HepG2 (cell line): ENCODE measurements around the gene CPE. TPM values are rescaled to one million over a fixed set of nuclear protein-coding genes. Genes with fewer than 3 reads are reported as not detected.

Experiments used
- ATAC-seq: fragments of 200-7000 bp; cut with Tn5 transposase; 3 replicates; pipeline ENCODE4 v1.9.1; 2020; ENCODE audit warnings: mild to moderate bottlenecking, moderate library complexity
- BruUV-seq: library from RNA; stranded (reverse); fragments of 400-500 nt; replicated peaks from 2 replicates; lab custom pipeline; 2021; lab: Mats Ljungman, UMichigan
- CTCF ChIA-PET: fragments of 300-600 bp; formaldehyde crosslinking; extraction: SDS; loops from one replicate; lab custom pipeline; 2021; ENCODE audit warnings: low total read pairs, inconsistent platforms, low intra/inter-chr PET ratio; lab: Yijun Ruan, JAX
- POLR2A ChIA-PET: fragments of 350-600 bp; sonication (Branson Sonifier 250); formaldehyde crosslinking; loops from one replicate; lab custom pipeline; 2020; ENCODE audit warnings: antibody characterized with exemption, inconsistent platforms; lab: Yijun Ruan, JAX
- DNase-seq: peaks from one replicate; pipeline ENCODE4 v3.0.0-alpha.2; 2015; ENCODE audit warnings: low spot score
- FAIRE-seq: peaks from 3 replicates; lab custom pipeline; 2011; peaks lifted over from hg19 to GRCh38; lab: Jason Lieb, UNC
- H2AFZ ChIP-seq: one replicate; pipeline ENCODE4 v1.6.1; 2011; ENCODE audit warnings: low read length, inconsistent platforms
- H3K27ac ChIP-seq: fragments of 300-600 bp; 3 replicates; pipeline ENCODE4 v1.8.0; 2011; ENCODE audit warnings: mixed run types, mild to moderate bottlenecking, mixed read lengths, low read length, inconsistent platforms; ENCODE audit not compliant: insufficient read depth; ENCODE audit errors: extremely low read length
- H3K27me3 ChIP-seq, 2 experiments: fragments of 200-600 bp in 1 of 2; 2 replicates in 1 of 2; 3 replicates in 1 of 2; pipeline versions ENCODE4 v1.6.0 to v1.8.0; 2011; ENCODE audit warnings: low read length in 2 of 2, mild to moderate bottlenecking in 2 of 2, moderate library complexity in 2 of 2, inconsistent platforms in 1 of 2; ENCODE audit not compliant: insufficient read depth in 2 of 2, control insufficient read depth in 1 of 2
- H3K36me3 ChIP-seq, 2 experiments: fragments of 200-600 bp in 1 of 2; replicated peaks in 1 of 2; 2 replicates in 1 of 2; 3 replicates in 1 of 2; pipeline versions ENCODE4 v1.5.1 to v1.8.0; 2011; ENCODE audit warnings: low read length in 2 of 2, inconsistent platforms in 1 of 2; ENCODE audit not compliant: insufficient read depth in 2 of 2, control insufficient read depth in 1 of 2
- H3K4me1 ChIP-seq: 2 replicates; pipeline ENCODE4 v1.5.1; 2012; ENCODE audit warnings: low read length, inconsistent platforms; ENCODE audit not compliant: insufficient read depth
- H3K4me2 ChIP-seq: 2 replicates; pipeline ENCODE4 v1.6.0; 2011; ENCODE audit warnings: low read depth, low read length, inconsistent platforms
- H3K4me3 ChIP-seq, 3 experiments: fragments of 200-600 bp in 1 of 3; sonication (generic), shearing (Covaris generic) in 1 of 3; replicated peaks in 1 of 3; 2 replicates each; pipeline ENCODE4 v1.5.1; 2011 to 2016; ENCODE audit warnings: low read length in 3 of 3, inconsistent platforms in 2 of 3, low read depth in 2 of 3, mild to moderate bottlenecking in 2 of 3, control low read depth in 1 of 3, mixed read lengths in 1 of 3; ENCODE audit not compliant: insufficient read depth in 1 of 3
- H3K79me2 ChIP-seq: one replicate; pipeline ENCODE4 v1.6.1; 2011; ENCODE audit warnings: low read length, inconsistent platforms; ENCODE audit not compliant: insufficient read depth
- H3K9ac ChIP-seq: 2 replicates; pipeline ENCODE4 v1.6.0; 2011; ENCODE audit warnings: mild to moderate bottlenecking, low read depth, low read length, inconsistent platforms; ENCODE audit not compliant: insufficient read depth
- H3K9me3 ChIP-seq: 2 replicates; pipeline ENCODE4 v1.5.1; 2012; ENCODE audit warnings: mild to moderate bottlenecking, low read length
- H4K20me1 ChIP-seq: 2 replicates; pipeline ENCODE4 v1.6.0; 2011; ENCODE audit warnings: inconsistent platforms, mild to moderate bottlenecking, low read length, moderate library complexity; ENCODE audit not compliant: insufficient read depth
- ASH2L ChIP-seq: fragments of 300-600, 200-600 bp; sonication (generic); IDR thresholded peaks from 2 replicates; pipeline ENCODE4 v1.7.0; 2017; ENCODE audit warnings: low read depth, mild to moderate bottlenecking, moderate library complexity, mixed read lengths, low read length; ENCODE audit not compliant: insufficient read length
- HNRNPLL ChIP-seq: fragments of 200-400 bp; formaldehyde crosslinking; IDR thresholded peaks from 2 replicates; pipeline ENCODE4 v1.6.1; 2017; ENCODE audit warnings: mild to moderate bottlenecking, low read depth, low read length; ENCODE audit not compliant: poor library complexity, severe bottlenecking
- JDP2 ChIP-seq: sonication (generic); formaldehyde crosslinking; IDR thresholded peaks from 2 replicates; pipeline ENCODE4 v1.8.1; 2022; ENCODE audit warnings: missing genetic modification reagents, borderline replicate concordance
- NFRKB ChIP-seq: fragments of 450-650 bp; IDR thresholded peaks from 2 replicates; pipeline ENCODE4 v1.6.1; 2017
- POGZ ChIP-seq: sonication (generic); formaldehyde crosslinking; IDR thresholded peaks from 2 replicates; pipeline ENCODE4 v1.4.0; 2020; ENCODE audit warnings: mild to moderate bottlenecking, missing genetic modification reagents
- TEAD2 ChIP-seq: sonication (generic); formaldehyde crosslinking; IDR thresholded peaks from 2 replicates; pipeline ENCODE4 v1.9.0; 2021; ENCODE audit warnings: missing genetic modification reagents
- XRCC5 ChIP-seq: fragments of 200-400 bp; formaldehyde crosslinking; optimal IDR thresholded peaks from 2 replicates; pipeline ENCODE3; 2017; ENCODE audit warnings: mild to moderate bottlenecking, low read length
- ZNF329 ChIP-seq: sonication (generic); formaldehyde crosslinking; IDR thresholded peaks from 2 replicates; pipeline ENCODE4 v1.9.0; 2021; ENCODE audit warnings: low read depth, mild to moderate bottlenecking, missing genetic modification reagents
- ZNF773 ChIP-seq: sonication (generic); formaldehyde crosslinking; IDR thresholded peaks from 2 replicates; pipeline ENCODE4 v1.4.0; 2020; ENCODE audit warnings: missing genetic modification reagents, borderline replicate concordance
- ZNF792 ChIP-seq: IDR thresholded peaks from 2 replicates; pipeline ENCODE4 v1.6.1; 2016
- WGBS: methylation state at CpG from one replicate; pipeline ENCODE4 v1.1.6; 2017; ENCODE audit warnings: low lambda C conversion rate; 5-methylcytosine and 5-hydroxymethylcytosine counted together
- in situ Hi-C: cut with HindIII; loops from 2 replicates; pipeline ENCODE4 v1.10.0; 2017; ENCODE audit warnings: low pct_unique_long_range_greater_than_20kb; ENCODE audit not compliant: extremely low pct_ligation_motif_present
- intact Hi-C: fragments of 100-400 bp; cut with micrococcal nuclease; formaldehyde crosslinking; loops from one replicate; pipeline ENCODE4 v1.10.0; 2022; ENCODE audit not compliant: unreplicated experiment
- polyA plus RNA-seq, 8 experiments: library from polyadenylated mRNA; depleted of rRNA in 3 of 8; stranded (reverse) in 7 of 8; unstranded in 1 of 8; fragments of >200 nt; fragmentation: Illumina TruSeq in 4 of 8; extraction: Trizol in 4 of 8; gene quantifications; 2 replicates each; pipeline versions ENCODE4 v1.2.1 to v1.2.3, GENCODE V29; 2011 to 2016; ENCODE audit warnings: low read depth in 4 of 8, missing spikeins in 1 of 8, mixed read lengths in 1 of 8; ENCODE audit not compliant: insufficient read depth in 1 of 8
- total RNA-seq, 5 experiments: library from RNA; depleted of rRNA; stranded (reverse); fragments of >200 nt; fragmentation: Illumina TruSeq; extraction: Trizol; gene quantifications; 2 replicates each; pipeline ENCODE4 v1.2.3, GENCODE V29; 2016; ENCODE audit warnings: low read depth in 1 of 5
- TF ChIP-seq, protein P1 (sequence below): sonication (generic); formaldehyde crosslinking; IDR thresholded peaks from 2 replicates; pipeline ENCODE4 v1.4.0; 2020; ENCODE audit warnings: mild to moderate bottlenecking, missing genetic modification reagents
- TF ChIP-seq, protein P2 (sequence below): IDR thresholded peaks from 2 replicates; pipeline ENCODE4 v1.6.1; 2016; ENCODE audit warnings: low read depth, borderline replicate concordance
- TF ChIP-seq, protein P3 (sequence below): sonication (generic); formaldehyde crosslinking; IDR thresholded peaks from 2 replicates; pipeline ENCODE4 v1.4.0; 2020; ENCODE audit warnings: missing genetic modification reagents
- TF ChIP-seq, protein P4 (sequence below), 2 experiments: IDR thresholded peaks; 2 replicates each; pipeline ENCODE4 v1.6.1; 2011 to 2012; ENCODE audit warnings: low read length in 2 of 2, borderline replicate concordance in 1 of 2, low read depth in 1 of 2, mild to moderate bottlenecking in 1 of 2, moderate library complexity in 1 of 2
- TF ChIP-seq, protein P5 (sequence below): sonication (generic); formaldehyde crosslinking; IDR thresholded peaks from 2 replicates; pipeline ENCODE4 v1.9.0; 2021; ENCODE audit warnings: missing genetic modification reagents, mild to moderate bottlenecking, borderline replicate concordance

The CPE gene
- total and polyA plus RNA-seq, 2 of the 13 experiments (the other 11 are each of a cell fraction or from before 2014, with no cell fraction given): 268 to 852 TPM

DNA sequence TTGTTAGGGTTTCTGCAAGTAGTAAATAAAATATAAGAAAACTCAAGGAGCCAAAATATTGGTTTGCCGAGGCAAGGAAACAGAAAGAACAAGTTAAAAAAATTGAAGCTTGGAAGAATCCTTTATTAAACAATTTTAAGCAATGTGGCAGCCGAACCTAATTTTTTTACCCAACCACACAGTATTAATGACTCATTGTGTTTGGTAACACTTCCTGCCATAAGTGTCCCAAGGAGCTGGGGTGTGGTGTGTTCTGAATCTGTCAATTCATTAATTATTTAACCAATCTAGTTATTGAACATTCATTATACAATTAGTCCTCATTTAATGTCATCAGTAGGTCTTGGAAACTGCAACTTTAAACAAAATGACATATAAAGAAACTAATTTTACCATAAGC is 19.3 kb upstream of the CPE start (continued):
- TF ChIP-seq, protein P1, sequence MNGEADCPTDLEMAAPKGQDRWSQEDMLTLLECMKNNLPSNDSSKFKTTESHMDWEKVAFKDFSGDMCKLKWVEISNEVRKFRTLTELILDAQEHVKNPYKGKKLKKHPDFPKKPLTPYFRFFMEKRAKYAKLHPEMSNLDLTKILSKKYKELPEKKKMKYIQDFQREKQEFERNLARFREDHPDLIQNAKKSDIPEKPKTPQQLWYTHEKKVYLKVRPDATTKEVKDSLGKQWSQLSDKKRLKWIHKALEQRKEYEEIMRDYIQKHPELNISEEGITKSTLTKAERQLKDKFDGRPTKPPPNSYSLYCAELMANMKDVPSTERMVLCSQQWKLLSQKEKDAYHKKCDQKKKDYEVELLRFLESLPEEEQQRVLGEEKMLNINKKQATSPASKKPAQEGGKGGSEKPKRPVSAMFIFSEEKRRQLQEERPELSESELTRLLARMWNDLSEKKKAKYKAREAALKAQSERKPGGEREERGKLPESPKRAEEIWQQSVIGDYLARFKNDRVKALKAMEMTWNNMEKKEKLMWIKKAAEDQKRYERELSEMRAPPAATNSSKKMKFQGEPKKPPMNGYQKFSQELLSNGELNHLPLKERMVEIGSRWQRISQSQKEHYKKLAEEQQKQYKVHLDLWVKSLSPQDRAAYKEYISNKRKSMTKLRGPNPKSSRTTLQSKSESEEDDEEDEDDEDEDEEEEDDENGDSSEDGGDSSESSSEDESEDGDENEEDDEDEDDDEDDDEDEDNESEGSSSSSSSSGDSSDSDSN (CRISPR knock-in tag): no peak

DNA sequence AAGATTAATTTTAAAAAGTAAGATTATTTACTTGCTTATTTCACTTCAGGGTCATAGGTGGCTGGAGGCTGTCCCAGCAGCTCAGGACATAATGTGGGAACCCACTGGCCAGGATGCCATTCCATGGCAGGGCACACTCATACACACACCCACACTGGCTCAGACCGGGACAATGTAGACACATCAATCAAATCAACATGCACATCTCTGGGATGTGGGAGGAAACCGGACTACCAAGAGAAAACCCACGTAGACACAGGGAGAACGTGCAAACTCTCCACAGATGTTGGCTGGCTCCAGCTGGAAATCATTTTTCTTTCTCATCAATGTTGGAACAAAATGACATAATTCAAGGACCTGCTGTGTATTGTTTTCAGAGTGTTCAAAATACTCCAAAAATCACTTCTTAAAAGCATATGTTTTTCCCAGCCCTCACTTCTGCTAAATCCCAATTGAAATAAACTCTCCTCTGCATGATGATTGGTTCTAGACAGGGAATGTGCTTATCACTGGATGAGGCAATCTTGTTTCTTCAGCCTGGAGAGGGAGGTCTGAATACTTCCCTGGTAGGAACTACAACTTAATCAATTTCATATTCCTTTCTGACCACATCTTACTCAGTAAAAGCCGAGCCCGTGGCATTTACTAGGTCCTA is 18.6 kb upstream of the CPE start:
- Histone ChIP-seq H3K4me2 (no peak overlapping the region), H2AFZ (no peak overlapping the region), H3K36me3 (no peaks in the 10 kb centered on the region), H3K4me3 (no peak overlapping the region), H3K27me3 (no peaks in the 10 kb centered on the region), H3K27ac (no peak overlapping the region), H3K9ac (no peak overlapping the region), H3K4me1 (peaks cover 29% of the 10 kb centered on the region), H3K79me2 (no peaks in the 10 kb centered on the region), H4K20me1 (no peaks in the 10 kb centered on the region), H3K9me3 (no peaks in the 10 kb centered on the region)
- in situ Hi-C loops (no loop called here), intact Hi-C loops (no loop called here)
- ChIA-PET CTCF (no interaction called here), POLR2A (interaction anchor here (1.2 kb wide), 1 partner anchor 19 kb away, joined by 10 read pairs; the partner anchor contains the start of gene CPE)
- FAIRE-seq: no peak
- no peak for ATAC-seq
- no TSS peak for BruUV-seq
- no peak for DNase-seq
- WGBS: 90% methylated on average over 6 of the region's 6 CpGs
- TF ChIP-seq NFRKB: no peak
- no peak for TF ChIP-seq JDP2
- TF ChIP-seq, protein P2, sequence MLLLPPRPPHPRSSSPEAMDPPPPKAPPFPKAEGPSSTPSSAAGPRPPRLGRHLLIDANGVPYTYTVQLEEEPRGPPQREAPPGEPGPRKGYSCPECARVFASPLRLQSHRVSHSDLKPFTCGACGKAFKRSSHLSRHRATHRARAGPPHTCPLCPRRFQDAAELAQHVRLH (CRISPR knock-in tag): no peak
- no peak for TF ChIP-seq ZNF792
- TF ChIP-seq ZNF773 (CRISPR knock-in tag): no peak
- TF ChIP-seq, protein P3, sequence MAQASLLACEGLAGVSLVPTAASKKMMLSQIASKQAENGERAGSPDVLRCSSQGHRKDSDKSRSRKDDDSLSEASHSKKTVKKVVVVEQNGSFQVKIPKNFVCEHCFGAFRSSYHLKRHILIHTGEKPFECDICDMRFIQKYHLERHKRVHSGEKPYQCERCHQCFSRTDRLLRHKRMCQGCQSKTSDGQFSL: no peak
- no peak for TF ChIP-seq TEAD2 (CRISPR knock-in tag)
- TF ChIP-seq, protein P4, sequence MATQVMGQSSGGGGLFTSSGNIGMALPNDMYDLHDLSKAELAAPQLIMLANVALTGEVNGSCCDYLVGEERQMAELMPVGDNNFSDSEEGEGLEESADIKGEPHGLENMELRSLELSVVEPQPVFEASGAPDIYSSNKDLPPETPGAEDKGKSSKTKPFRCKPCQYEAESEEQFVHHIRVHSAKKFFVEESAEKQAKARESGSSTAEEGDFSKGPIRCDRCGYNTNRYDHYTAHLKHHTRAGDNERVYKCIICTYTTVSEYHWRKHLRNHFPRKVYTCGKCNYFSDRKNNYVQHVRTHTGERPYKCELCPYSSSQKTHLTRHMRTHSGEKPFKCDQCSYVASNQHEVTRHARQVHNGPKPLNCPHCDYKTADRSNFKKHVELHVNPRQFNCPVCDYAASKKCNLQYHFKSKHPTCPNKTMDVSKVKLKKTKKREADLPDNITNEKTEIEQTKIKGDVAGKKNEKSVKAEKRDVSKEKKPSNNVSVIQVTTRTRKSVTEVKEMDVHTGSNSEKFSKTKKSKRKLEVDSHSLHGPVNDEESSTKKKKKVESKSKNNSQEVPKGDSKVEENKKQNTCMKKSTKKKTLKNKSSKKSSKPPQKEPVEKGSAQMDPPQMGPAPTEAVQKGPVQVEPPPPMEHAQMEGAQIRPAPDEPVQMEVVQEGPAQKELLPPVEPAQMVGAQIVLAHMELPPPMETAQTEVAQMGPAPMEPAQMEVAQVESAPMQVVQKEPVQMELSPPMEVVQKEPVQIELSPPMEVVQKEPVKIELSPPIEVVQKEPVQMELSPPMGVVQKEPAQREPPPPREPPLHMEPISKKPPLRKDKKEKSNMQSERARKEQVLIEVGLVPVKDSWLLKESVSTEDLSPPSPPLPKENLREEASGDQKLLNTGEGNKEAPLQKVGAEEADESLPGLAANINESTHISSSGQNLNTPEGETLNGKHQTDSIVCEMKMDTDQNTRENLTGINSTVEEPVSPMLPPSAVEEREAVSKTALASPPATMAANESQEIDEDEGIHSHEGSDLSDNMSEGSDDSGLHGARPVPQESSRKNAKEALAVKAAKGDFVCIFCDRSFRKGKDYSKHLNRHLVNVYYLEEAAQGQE (IDR thresholded peaks at IDR 0.05; ENCODE audit: borderline replicate concordance in 1 of 2, low read depth in 1 of 2, low read length in 2 of 2): no peak
- no peak for TF ChIP-seq ZNF329
- TF ChIP-seq, protein P5, sequence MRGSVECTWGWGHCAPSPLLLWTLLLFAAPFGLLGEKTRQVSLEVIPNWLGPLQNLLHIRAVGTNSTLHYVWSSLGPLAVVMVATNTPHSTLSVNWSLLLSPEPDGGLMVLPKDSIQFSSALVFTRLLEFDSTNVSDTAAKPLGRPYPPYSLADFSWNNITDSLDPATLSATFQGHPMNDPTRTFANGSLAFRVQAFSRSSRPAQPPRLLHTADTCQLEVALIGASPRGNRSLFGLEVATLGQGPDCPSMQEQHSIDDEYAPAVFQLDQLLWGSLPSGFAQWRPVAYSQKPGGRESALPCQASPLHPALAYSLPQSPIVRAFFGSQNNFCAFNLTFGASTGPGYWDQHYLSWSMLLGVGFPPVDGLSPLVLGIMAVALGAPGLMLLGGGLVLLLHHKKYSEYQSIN (CRISPR knock-in tag): no peak
- TF ChIP-seq ASH2L: no peak
- no peak for TF ChIP-seq POGZ (CRISPR knock-in tag)
- no peak for TF ChIP-seq XRCC5
- TF ChIP-seq HNRNPLL: no peak
